NCI-H446 treated with DMSO at 0.1 percent for 48 hours (cell line): Measurements from ENCODE around the gene FRY.
A peak's percentile ranks its signal among the peaks of the same experiment; 100 is the strongest.
"Not testable (repeated sequence)": the region's sequence is repeated elsewhere in the genome, so short reads cannot be mapped to it uniquely, and the experiment has no call there.

Experiments
- DNase-seq: peaks from one replicate; lab custom pipeline; 2025; lab: John Stamatoyannopoulos, UW

FRY gene

DNA sequence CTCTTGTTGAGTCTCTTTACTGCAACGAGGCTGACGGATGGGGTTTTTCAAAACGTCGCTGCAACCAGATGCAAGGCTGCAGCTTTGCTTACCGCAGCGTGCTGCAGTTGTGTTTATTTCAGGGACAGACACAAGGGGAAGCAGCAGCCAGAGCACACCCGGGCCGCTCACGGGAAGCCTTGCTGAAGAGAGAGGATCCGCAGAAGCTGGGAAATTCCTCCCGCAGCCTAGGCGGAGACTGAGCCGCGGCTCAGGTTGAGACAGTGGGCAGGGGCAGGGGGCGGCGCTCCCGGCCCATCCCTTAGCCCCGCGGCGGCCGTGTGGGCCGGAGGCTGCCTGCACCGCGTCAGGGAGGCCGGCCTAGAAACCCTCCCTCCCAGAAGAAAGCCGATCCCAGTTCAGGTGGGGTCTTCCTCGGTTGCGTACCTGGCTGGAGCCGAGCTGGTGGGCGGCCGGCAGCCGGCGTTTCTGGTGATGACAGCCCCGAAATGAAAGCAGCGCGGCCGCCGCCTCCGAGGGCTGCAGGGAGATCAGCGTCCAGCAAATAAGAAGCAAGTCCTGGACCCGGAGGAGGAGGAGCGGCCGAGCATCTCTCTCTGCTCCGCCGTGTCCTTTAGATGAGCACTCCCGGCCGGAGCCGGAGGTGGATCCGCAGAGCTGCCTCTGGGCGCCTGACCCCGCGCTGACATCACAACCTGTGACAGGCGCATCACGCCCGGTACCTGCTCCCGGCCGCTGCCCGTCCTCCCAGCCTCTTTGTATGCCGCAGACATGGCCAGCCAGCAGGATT lies at the start of gene FRY:
TSS of gene FRY (plus strand) at position 750 of the 790 bp plus-strand sequence. CDS start at position 772, 22 bp downstream.
- no peak for DNase-seq

DNA sequence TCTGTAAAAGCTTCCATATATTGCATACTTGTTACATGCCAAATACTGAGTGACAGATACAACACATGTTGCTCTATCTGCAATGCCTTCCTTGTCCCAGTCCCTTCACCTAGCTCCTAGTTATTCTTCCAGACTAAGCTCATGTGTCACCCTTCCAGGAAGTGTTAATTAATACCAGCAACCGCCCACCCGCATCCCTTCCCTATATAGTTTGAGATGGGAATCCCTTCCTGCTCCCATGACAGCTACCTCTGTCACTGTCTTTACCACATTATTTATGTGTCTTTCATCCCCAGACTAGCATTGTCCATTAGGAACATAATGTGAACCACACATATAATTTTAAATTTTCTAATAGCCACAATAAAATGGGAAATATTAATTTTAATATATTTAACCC lies 49.5 kb upstream of the FRY start:
- no peak for DNase-seq

DNA sequence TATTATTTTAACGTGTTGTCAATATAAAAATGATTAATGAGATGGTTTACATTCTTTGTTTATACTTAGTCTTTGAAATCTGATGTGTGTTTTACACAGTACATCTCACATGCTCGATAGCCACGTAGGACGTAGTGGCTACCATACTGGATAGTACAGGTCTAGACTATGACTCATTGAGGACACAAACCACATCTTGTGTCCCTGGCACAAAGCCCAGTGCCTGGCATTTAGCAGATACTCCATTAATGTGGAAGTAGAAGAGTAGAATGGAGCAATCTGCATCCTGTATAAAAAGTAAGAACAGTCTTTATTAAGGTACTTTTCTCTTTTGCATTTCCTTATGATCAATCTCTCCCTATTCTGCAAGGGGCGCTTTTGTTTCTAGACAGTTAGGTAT lies 49.0 kb upstream of the FRY start:
- peak; percentile 49 for DNase-seq

DNA sequence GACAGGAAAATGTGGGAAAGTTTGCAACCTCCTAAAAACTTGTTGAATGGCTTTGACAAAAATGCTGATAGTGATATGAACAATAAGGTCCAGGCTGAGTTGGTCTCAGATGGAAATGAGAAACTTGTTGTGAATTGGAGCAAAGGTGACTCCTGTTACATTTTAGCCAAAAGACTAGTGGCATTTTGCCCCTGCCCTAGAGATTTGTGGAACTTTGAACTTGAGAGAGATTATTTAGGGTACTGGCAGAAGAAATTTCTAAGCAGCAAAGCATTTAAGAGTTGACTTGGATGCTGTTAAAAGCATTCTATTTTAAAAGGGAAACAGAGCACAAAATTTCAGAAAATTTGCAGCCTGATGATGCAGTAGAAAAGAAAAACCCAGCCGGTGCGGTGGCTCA lies 47.9 kb upstream of the FRY start:
- not testable (repeated sequence) for DNase-seq

DNA sequence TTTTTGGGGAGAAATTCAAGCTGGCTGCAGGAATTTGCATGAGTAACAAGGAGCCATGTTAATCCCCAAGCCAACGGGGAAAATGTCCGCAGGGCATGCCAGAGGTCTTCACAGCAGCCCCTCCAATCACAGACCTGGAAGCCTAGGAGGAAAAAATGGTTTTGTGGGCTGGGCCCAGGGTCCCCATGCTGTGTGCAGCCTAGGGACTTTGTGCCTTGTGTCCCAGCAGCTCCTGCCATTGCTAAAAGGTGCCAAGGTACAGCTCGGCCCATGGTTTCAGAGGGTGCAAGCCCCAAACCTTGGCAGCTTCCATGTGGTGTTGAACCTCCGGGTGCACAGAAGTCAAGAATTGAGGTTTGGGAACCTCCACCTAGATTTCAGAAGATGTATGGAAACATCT lies 47.2 kb upstream of the FRY start:
- not testable (repeated sequence) for DNase-seq

DNA sequence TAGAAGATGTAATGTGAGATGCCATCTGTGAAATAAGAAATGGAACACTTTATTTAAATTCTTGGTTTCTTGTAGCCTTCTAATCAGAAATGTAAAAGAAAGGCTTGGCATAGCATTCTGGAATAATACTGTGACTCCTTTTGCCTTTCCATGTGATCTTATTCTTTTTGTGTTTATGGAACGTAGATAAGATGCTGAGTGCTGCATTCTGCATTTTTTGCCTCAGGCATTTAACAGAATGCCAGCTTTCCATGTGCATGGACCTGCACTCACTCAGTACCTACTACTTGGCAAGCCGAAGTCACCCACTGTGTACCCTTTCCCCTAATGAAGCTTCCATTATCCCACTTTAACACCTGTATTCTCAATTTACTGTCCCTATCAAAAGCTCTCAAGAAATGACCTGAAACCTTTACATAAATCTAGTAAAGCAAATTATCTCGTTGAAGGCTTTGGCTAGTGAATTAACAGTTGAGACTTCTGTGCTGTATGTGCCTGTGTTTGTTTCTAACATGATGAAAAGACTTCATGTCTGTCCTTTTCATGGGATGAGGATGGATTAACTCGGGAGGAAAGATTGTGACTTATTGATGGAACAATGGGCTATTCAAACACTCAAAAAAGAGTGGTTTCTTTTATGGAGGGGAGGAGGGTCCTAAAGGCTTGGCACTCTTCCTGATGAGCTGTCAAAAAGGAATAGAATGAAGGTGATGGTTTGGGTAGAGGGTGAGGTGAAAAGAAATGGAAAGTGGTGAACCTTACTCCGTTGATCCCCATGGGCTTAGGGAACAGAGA lies 44.7 kb upstream of the FRY start:
- no peak for DNase-seq

DNA sequence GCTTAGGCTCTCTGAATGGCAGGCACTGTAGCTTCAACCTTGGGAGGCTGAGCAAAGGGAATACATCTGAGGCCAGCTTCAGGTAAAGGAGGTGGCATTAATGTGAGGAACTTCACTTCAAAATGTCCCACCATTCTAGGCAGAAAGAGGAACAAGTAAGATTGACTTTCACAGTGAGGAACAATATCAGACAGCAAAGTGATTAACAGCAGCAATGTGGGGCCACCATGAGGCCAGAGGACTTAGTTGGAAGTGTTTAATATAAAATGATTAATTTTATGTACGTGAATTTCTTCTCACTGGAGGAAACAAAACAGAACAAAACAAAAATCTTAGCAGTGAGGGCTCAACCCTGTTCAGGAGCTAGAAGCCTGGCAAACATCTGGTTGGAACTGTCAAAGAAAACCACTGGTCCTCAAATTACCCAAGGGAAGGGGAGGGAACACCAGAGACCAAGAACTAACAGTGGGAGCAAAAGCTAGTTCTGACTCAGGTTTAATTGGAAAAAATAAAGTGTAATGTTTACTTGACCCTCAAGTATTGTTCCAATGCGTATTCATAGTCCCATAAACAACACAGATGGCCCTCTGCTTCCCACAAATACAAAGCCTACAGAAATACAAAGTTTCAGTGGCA lies 43.9 kb upstream of the FRY start:
- DNase-seq: no peak

DNA sequence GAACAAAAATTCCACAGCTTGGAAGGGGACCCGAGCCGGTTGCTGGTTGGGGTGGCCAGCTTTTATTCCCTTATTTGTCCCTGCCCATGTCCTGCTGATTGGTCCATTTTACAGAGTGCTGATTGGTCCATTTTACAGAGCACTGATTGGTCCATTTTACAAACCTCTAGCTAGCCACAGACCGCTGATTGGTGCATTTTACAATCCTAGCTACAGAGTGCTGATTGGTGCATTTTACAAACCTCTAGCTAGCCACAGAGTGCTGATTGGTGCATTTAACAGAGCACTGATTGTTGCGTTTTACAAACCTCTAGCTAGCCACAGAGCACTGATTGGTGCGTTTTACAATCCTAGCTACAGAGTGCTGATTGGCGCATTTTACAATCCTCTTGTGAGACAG lies 37.2 kb upstream of the FRY start:
- DNase-seq: not testable (repeated sequence)

DNA sequence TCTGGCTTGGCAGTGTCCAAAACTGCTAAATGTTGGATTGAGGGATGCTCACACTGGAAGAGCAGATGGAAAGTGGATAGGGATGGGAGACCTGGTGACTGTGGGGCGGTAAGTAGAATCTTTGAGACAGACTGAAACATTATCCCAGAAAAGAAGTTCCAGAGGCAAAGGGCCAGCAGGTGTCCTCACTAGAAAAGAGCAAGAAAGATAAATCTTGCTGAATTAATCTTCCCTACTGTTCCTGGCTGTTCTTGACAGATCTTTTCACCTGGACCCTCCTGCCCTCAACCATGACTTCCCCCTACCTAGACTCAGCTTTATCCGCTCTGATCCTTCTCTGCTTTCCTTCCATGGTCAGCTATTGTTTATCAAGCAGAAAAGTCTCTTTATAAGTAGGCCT lies 35.0 kb upstream of the FRY start:
- DNase-seq: no peak

DNA sequence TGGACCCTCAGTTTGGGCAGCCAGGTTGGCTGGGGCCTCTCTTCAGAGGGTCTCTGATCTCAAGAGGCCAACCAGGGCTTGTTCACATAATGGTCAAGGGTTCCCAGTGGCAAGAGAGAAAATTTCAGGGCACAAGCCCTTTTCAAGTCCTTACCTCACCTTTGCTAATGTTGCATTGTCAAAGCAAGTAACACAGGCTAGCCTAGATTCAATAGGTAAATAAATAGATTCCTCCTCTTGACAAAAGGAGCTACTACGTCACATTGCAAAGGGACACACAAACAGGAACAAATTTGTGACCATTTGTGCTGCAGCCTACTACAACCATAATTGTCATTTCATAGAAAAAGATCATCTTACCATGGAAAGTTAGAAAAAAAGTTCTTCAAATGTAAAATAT lies 33.9 kb upstream of the FRY start:
- no peak for DNase-seq

DNA sequence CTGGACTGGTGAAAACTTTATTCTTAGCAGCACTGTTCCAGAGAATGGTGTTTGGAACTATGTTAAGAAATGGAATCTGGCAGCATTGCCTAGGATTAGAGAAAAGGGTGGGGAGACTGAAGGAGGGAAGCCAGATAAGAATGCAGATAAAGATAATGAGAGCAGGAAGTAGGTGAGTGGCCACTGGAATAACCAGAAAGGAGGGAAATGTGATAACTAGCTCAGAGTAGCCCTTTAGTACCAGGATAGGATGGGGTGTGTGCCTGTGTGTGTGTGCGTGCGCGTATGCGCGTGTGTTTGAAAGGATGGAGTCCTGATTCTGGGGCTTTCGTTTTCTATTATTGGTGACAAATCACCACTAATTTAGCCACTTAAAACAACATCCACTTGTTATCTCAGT lies 33.4 kb upstream of the FRY start:
- DNase-seq: no peak

DNA sequence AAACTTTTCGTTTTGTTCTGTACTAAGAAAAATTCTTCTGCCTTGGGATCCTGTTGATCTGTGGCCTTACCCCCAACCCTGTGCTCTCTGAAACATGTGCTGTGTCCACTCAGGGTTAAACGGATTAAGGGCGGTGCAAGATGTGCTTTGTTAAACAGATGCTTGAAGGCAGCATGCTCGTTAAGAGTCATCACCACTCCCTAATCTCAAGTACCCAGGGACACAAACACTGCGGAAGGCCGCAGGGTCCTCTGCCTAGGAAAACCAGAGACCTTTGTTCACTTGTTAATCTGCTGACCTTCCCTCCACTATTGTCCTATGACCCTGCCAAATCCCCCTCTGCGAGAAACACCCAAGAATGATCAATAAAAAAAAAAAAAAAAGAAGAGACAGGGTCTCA lies 30.8 kb upstream of the FRY start:
- DNase-seq: not testable (repeated sequence)

DNA sequence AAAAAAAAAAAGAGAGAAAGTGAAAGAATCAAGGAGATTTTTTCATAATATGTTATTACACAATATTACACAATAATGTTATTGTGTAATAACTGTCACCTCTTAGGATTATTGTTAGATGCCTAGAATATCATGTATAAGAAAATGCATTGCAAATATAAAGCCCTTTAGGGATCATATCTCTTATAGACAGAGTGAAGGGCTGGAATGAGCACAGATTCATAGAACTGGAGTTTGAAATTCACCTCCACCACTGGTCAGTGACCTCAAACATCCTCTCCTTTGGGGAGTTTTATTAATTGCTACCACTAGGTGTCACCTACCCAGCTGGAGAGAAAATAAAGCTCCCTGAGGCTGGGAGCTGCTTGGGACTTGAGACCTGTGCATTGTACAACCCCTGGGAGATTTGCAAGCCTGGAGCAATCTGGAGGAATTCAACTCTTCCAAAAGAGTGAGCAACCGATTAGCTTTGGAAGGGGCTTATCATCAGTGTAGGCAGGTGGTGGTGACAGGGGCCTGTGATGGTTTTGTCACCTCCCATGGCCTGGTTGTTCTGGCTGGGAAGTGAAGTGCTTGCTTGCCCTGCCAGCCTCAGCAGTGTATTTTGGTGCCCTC lies 30.3 kb upstream of the FRY start:
- no peak for DNase-seq

DNA sequence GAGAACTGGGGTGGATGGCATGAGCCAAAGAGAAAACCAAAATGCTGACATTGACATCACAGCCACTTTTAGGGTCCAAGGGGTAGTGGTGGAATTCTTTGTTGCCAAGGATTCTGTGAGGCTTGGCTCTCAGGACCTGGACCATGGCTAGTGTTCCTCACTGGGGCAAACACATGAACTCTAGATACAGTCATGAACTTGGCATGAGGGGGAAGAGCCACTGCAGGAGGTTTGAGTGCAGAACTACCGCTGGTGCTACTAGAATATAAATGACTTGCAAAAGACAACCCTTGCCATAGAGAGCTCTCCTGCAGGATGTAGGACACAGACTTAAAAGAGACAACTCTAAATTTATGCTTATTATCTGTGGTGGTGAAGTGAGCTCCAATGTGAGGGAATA lies 29.8 kb upstream of the FRY start:
- DNase-seq: no peak

DNA sequence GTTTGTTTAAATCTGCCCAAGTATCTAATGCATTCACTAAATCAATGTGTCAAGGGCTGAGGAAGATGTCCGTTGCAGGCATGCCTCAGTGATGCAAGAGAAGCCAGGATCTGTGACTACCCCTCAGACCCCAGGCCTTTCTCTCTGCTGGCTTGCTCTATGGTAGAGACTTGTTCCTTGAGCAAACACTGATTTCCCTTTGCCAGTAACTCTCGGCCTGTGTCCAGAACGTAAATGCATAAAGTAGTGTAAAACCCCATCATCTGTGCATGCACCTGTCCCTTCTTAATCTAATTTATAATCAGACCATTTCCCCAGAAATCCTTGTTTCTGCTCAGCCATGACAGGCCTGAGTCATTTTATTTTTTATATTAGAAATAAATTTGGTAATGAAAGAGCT lies 28.7 kb upstream of the FRY start:
- no peak for DNase-seq

DNA sequence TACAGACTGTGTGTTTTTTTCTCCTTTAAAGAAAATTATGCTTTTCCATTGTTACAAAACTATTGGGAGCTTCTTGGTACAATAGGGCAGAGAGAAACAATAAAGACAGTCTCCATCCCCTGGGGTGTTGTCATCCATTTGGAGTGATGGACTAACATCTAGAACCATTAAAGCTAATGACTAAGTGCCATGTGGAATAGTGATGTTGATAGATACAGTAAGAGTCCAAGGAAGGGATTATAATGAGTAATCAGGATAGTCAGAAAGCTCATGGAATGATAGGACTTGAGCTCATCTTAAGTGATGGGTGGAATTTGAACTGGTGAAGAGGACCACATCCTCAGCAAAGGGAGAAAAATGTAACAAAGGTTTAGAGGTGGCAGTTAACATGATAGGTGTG lies 24.1 kb upstream of the FRY start:
- no peak for DNase-seq

DNA sequence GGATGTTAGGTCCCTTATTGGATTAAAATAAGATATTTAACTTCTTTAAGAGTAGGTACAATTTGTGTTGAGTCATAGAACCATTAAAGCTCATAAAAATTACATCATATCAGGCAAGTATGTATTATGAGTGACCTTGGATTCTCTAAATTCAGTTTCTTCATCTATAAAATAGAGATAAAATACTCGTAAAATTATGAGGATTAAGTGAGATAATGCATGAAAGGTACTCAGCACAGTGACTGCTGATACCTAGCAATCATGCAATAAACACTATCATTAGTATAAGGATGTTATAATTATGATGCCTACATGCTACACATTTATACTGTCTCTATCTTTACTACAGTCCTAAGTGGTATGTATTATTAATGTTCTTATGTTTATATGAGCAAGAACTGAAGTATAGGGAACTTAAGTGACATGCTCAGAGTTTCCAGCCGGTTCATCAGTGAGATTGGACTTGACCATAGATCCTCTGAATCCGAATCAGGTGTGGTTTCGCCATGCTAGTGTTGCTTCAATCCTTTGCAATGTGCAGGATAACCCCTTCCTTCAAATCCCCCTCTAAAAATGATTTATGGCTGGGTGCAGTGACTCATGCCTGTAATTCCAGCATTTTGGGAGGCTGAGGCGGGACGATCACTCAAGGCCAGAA lies 22.9 kb upstream of the FRY start:
- no peak for DNase-seq

DNA sequence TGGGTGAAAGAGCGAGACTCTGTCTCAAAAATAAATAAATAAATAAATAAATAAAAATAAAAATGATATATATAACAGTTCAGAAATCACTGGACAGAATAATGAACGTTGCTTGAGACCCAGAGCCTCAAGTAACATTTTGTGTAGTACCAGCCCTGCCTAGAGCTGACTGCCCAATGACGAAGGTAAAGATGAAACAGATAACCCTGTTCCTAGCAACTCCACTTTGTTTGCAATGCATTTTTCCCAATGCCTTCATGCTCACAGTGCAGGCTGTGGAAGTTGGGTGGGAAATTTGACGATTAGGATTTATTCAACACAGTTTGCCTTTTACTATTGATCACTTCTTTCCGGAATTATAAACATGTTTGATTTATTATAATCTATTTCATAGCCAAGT lies 22.2 kb upstream of the FRY start:
- no peak for DNase-seq

DNA sequence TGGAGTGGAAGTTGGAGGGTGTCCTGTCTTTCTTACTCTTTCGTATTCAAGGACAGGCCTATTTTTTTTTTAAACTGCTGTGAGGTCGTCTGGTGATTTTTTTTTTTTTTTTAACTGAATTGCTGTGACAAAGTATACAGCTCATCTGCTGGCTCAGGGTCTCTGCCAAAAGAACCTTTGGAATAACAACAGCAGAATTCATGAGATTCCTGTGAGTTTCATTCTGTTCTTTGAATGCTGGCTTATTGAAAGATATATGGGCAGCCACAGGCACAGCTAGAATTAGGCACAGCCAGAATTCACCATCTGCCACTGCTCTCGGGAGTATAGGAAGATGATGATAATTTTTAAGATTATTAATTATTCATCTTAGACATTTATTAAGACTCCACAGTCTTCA lies 21.4 kb upstream of the FRY start:
- peak; percentile 96 for DNase-seq

DNA sequence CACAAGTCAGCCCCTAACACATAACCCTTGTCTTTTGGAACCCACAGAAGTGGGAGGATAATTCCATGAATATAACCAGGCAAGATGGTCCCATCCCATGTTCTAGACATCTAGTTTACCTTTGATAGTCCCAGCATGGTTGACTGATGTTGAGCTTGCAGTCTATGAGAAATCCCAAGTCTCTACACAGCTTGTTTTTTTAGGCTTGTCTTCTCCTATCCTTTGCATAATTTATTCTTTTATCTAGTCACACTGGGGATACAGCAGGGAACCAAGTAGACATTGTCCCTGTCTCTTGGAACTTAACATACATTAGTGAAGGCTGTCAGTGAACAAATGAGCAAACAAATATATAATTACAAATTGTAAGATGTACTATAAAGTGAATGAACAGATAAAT lies 19.6 kb upstream of the FRY start:
- no peak for DNase-seq

DNA sequence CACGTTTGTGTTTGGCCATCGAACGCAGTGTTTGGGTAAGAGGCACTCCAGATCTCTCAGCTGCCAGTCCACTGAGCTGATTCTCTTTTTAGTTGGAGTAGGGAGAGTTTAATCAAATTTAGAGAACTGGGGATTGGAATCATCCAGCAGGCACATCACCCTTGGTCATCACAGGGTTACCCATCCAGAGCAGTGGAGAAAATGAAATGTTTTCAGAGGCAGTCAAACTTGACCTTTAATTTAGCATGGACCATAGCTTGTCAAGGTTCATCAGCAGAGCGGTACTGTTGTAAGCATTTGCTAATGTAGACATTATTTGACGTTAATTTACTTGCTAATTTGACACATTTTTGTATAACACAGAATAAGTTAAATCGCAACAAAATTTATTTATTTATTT lies 18.4 kb upstream of the FRY start:
- DNase-seq: no peak

DNA sequence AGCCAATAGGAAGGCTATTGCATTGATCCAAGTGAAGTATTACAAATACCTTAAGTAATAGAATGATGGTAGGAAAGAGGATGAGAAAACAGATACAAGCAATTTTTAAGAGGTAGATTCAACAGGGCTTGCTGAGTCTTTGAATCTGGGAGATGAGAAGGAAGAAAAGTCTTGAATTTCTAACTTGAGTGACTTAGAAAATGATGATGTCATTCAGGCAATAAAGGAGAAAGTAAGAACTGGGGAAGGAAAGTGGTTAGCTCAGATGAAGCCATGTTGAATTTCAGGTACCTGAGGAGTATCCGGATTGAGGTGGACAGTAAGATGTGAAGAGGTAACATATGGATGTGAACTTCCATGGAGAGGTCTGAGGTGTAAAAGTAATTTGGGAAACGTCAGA lies 15.5 kb upstream of the FRY start:
- no peak for DNase-seq
